ENCODE data around the gene CLEC4G. TPM values are rescaled to one million over a fixed set of nuclear protein-coding genes. Genes with fewer than 3 reads are reported as not detected.

Gene CLEC4G
- polyA plus RNA-seq, 1 donor (not counting 4 experiments of a cell fraction or from before 2014, with no cell fraction given): not detected

DNA sequence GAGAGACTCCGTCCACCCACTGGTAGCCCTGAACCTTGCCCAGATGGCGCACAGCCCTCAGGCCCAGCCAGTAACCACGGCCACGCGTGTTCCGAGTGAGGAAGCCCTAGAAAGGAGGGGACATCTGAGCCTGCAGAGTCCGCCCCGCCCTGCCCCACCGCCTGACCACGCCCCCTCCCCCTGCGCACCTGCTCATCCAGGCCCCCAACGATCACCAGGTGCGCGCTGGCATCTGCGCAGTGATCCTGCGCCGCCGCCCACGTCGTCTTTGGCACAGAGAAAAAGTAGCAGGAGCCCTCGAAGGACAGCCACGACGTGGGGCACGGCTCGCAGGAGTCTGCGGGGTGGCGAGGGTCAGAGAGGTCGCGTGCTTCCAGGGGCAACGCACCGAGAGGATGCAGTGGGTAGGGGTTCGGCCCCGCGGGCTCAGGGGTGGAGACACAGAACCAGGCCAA lies 2.1 kb downstream of the CLEC4G start:
- Histone ChIP-seq H3K27me3 (ENCODE audit: control insufficient read depth, extremely low read depth, insufficient read depth, low read length) (peaks cover 47% of the 10 kb centered on the region), H4K20me1 (ENCODE audit: control insufficient read depth, extremely low read depth, insufficient read depth, low read length) (no peaks in the 10 kb centered on the region), H3K36me3 (ENCODE audit: control insufficient read depth in 2 of 2, extremely low read depth in 1 of 2, insufficient read depth in 2 of 2, low read length in 2 of 2) (no peaks in the 10 kb centered on the region), H3K9me3 (ENCODE audit: control insufficient read depth, low read depth, low read length) (no peaks in the 10 kb centered on the region), H2AFZ (ENCODE audit: control insufficient read depth, low read length) (no peak overlapping the region), H3K27ac (ENCODE audit: control insufficient read depth, insufficient read depth, low read length) (no peak overlapping the region), H3K4me3 (ENCODE audit: control insufficient read depth in 2 of 3, extremely low read depth in 1 of 3, insufficient read depth in 2 of 3, low read depth in 1 of 3, low read length in 3 of 3) (no peak overlapping the region), H3K79me2 (ENCODE audit: control insufficient read depth, insufficient read depth, low read length) (no peaks in the 10 kb centered on the region), H3K9me1 (ENCODE audit: control insufficient read depth, extremely low read depth, insufficient read depth, low read length) (no peaks in the 10 kb centered on the region), H3K4me2 (ENCODE audit: control insufficient read depth, extremely low read depth, insufficient read depth, low read depth, low read length) (no peak overlapping the region), H3K4me1 (ENCODE audit: control insufficient read depth, extremely low read depth, insufficient read depth, low read length) (no peaks in the 10 kb centered on the region), H3K9ac (ENCODE audit: control insufficient read depth, extremely low read depth, insufficient read depth, low read length) (no peak overlapping the region)
- TF ChIP-seq, protein P1, sequence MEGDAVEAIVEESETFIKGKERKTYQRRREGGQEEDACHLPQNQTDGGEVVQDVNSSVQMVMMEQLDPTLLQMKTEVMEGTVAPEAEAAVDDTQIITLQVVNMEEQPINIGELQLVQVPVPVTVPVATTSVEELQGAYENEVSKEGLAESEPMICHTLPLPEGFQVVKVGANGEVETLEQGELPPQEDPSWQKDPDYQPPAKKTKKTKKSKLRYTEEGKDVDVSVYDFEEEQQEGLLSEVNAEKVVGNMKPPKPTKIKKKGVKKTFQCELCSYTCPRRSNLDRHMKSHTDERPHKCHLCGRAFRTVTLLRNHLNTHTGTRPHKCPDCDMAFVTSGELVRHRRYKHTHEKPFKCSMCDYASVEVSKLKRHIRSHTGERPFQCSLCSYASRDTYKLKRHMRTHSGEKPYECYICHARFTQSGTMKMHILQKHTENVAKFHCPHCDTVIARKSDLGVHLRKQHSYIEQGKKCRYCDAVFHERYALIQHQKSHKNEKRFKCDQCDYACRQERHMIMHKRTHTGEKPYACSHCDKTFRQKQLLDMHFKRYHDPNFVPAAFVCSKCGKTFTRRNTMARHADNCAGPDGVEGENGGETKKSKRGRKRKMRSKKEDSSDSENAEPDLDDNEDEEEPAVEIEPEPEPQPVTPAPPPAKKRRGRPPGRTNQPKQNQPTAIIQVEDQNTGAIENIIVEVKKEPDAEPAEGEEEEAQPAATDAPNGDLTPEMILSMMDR (optimal IDR thresholded peaks at IDR 0.05 in 1 of 3, IDR thresholded peaks at IDR 0.05 in 1 of 3, conservative IDR thresholded peaks at IDR 0.05 in 1 of 3; ENCODE audit: extremely low read depth in 1 of 3, insufficient read depth in 2 of 3, low read length in 3 of 3): no peak
- no peak for TF ChIP-seq EZH2 (IDR thresholded peaks at IDR 0.05; ENCODE audit: low read length)
- DNase-seq (ENCODE audit: low read depth, low spot score) (no peak), FAIRE-seq (no peak)
- dilution Hi-C loops (cut with MboI; ENCODE audit: extremely low pct_ligation_motif_present, low sequenced_read_pairs): no loop called here

DNA sequence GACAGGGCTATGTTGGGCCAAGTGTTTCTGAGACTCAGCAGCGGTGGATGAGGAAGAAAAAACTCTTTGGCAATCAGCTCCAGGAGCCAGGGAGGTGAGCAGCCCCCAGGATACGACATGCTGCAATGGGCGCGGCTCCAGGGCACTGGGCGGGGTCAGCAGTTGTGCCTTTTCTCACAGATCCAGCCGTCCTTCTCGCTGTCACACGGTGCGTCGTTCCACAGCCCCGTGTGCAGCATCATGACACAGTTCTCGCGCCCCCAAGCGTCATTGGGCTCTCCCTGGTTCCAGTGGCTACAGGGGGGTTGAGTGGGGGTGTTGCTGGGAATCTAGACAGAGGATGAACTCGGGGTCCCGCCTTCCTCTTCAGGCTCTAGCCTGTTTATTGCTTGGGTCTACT lies 2.7 kb downstream of the CLEC4G start:
- H3K9me1 ChIP-seq (ENCODE audit: control insufficient read depth, extremely low read depth, insufficient read depth, low read length): no peaks in the 10 kb centered on the region
- no peak for FAIRE-seq
- no peaks in the 10 kb centered on the region for H3K4me1 ChIP-seq (ENCODE audit: control insufficient read depth, extremely low read depth, insufficient read depth, low read length)
- H3K27me3 ChIP-seq (ENCODE audit: control insufficient read depth, extremely low read depth, insufficient read depth, low read length): peaks cover 47% of the 10 kb centered on the region
- H3K9ac ChIP-seq (ENCODE audit: control insufficient read depth, extremely low read depth, insufficient read depth, low read length): no peak overlapping the region
- H3K4me3 ChIP-seq (ENCODE audit: control insufficient read depth in 2 of 3, extremely low read depth in 1 of 3, insufficient read depth in 2 of 3, low read depth in 1 of 3, low read length in 3 of 3): no peak overlapping the region
- no peak overlapping the region for H3K27ac ChIP-seq (ENCODE audit: control insufficient read depth, insufficient read depth, low read length)
- H4K20me1 ChIP-seq (ENCODE audit: control insufficient read depth, extremely low read depth, insufficient read depth, low read length): no peaks in the 10 kb centered on the region
- no peaks in the 10 kb centered on the region for H3K9me3 ChIP-seq (ENCODE audit: control insufficient read depth, low read depth, low read length)
- dilution Hi-C loops (cut with MboI; ENCODE audit: extremely low pct_ligation_motif_present, low sequenced_read_pairs): no loop called here
- H2AFZ ChIP-seq (ENCODE audit: control insufficient read depth, low read length): no peak overlapping the region
- H3K79me2 ChIP-seq (ENCODE audit: control insufficient read depth, insufficient read depth, low read length): no peaks in the 10 kb centered on the region
- no peak overlapping the region for H3K4me2 ChIP-seq (ENCODE audit: control insufficient read depth, extremely low read depth, insufficient read depth, low read depth, low read length)
- no peaks in the 10 kb centered on the region for H3K36me3 ChIP-seq (ENCODE audit: control insufficient read depth in 2 of 2, extremely low read depth in 1 of 2, insufficient read depth in 2 of 2, low read length in 2 of 2)
- DNase-seq (ENCODE audit: low read depth, low spot score): no peak
- TF ChIP-seq, protein P1 (optimal IDR thresholded peaks at IDR 0.05 in 1 of 3, IDR thresholded peaks at IDR 0.05 in 1 of 3, conservative IDR thresholded peaks at IDR 0.05 in 1 of 3; ENCODE audit: extremely low read depth in 1 of 3, insufficient read depth in 2 of 3, low read length in 3 of 3): no peak
- TF ChIP-seq EZH2 (IDR thresholded peaks at IDR 0.05; ENCODE audit: low read length): peak; percentile 38

Data from keratinocyte (primary cell).